ENCODE results near the gene CALHM1.

GRCh38 chr10:103423748-103424147 is 35.0 kb downstream of the CALHM1 start:
- no peak for TF ChIP-seq REST (IDR thresholded peaks at IDR 0.05)
- no peak for TF ChIP-seq CTCF (IDR thresholded peaks at IDR 0.05; ENCODE audit: low read depth, low read length, missing input control)
